Measurements from ENCODE around the gene CCL27.
"Not testable (repeated sequence)": the region's sequence is repeated elsewhere in the genome, so short reads cannot be mapped to it uniquely, and the experiment has no call there.

Gene CCL27

GRCh38 chr9:34647084-34647403 lies 15.4 kb downstream of the CCL27 start:
- DNase-seq (ENCODE audit: extremely low read depth, low read depth) = no peak
- TF ChIP-seq CTCF (IDR thresholded peaks at IDR 0.05; ENCODE audit: low read depth, low read length) = no peak

GRCh38 chr9:34646211-34647083 lies 16.0 kb downstream of the CCL27 start, which contains the start of gene GALT:
TSS of gene GALT (plus strand) at chr9:34646675. CDS start at chr9:34646705, 30 bp downstream.
- TF ChIP-seq CTCF (IDR thresholded peaks at IDR 0.05; ENCODE audit: low read depth, low read length) = peak; percentile 66
- DNase-seq (ENCODE audit: extremely low read depth, low read depth) = peak; percentile 45

GRCh38 chr9:34644766-34645314 lies 17.6 kb downstream of the CCL27 start:
- no peak for DNase-seq (ENCODE audit: extremely low read depth, low read depth)
- TF ChIP-seq CTCF (IDR thresholded peaks at IDR 0.05; ENCODE audit: low read depth, low read length) = no peak

- no peak for DNase-seq (ENCODE audit: extremely low read depth, low read depth)
- TF ChIP-seq CTCF (IDR thresholded peaks at IDR 0.05; ENCODE audit: low read depth, low read length) = no peak
These were observed 19.8 kb downstream of the CCL27 start for GRCh38 chr9:34642679-34643078.

GRCh38 chr9:34639322-34639721 lies 23.1 kb downstream of the CCL27 start:
- DNase-seq (ENCODE audit: extremely low read depth, low read depth) = not testable (repeated sequence)

- no peak for DNase-seq (ENCODE audit: extremely low read depth, low read depth)
- no peak for TF ChIP-seq CTCF (IDR thresholded peaks at IDR 0.05; ENCODE audit: low read depth, low read length)
These were observed 24.4 kb downstream of the CCL27 start for GRCh38 chr9:34638138-34638445.

GRCh38 chr9:34637356-34638137 lies 24.9 kb downstream of the CCL27 start, which contains the start of gene SIGMAR1:
TSS of gene SIGMAR1 (minus strand) at chr9:34637787. CDS start at chr9:34637697, 90 bp downstream.
- peak; percentile 84 for DNase-seq (ENCODE audit: extremely low read depth, low read depth)
- TF ChIP-seq CTCF (IDR thresholded peaks at IDR 0.05; ENCODE audit: low read depth, low read length) = no peak

Measured in AG09319 (cell line).